ENCODE measurements around the gene TSFM. TPM values are rescaled to one million over a fixed set of nuclear protein-coding genes. Genes with fewer than 3 reads are reported as not detected.

TSFM gene
- total and polyA plus RNA-seq, 3 donors from 2014 or later: 26.9 to 51.2 (median 30.0) TPM

GRCh38 chr12:57783466-57783801 is 847 bp downstream of the TSFM start:
- no peaks in the 10 kb centered on the region for H3K9me3 ChIP-seq
- H3K27me3 ChIP-seq: no peaks in the 10 kb centered on the region
- peak overlapping the region; percentile 87 to 97 for H3K4me3 ChIP-seq
- no peaks in the 10 kb centered on the region for H3K36me3 ChIP-seq (ENCODE audit: low read depth, missing control alignments)
- no peak for TF ChIP-seq POLR2A (IDR thresholded peaks at IDR 0.05)
- no peak for TF ChIP-seq CTCF (IDR thresholded peaks at IDR 0.05)
- H3K4me1 ChIP-seq: peaks cover 10% of the 10 kb centered on the region
- intact Hi-C loops (cut with DNase I; ENCODE audit: low total_unique reads): no loop called here
- peak overlapping the region in 1 of 2 donors; percentile 47 for H3K27ac ChIP-seq
- WGBS, 2 donors: 30 to 51% methylated on average over 12 of the region's 12 CpGs
- no peak for DNase-seq

GRCh38 chr12:57783861-57784260 is 1.3 kb downstream of the TSFM start:
- intact Hi-C loops (cut with DNase I; ENCODE audit: low total_unique reads): no loop called here
- DNase-seq: no peak
- no peak for TF ChIP-seq POLR2A (IDR thresholded peaks at IDR 0.05)
- no peak for TF ChIP-seq CTCF (IDR thresholded peaks at IDR 0.05)
- 64 to 79% methylated on average over 11 of the region's 11 CpGs for WGBS, 2 donors
- H3K27ac ChIP-seq: no peak overlapping the region
- peaks cover 10% of the 10 kb centered on the region for H3K4me1 ChIP-seq
- H3K27me3 ChIP-seq: no peaks in the 10 kb centered on the region
- peak overlapping the region in 1 of 2 donors; percentile 87 for H3K4me3 ChIP-seq
- H3K9me3 ChIP-seq: no peaks in the 10 kb centered on the region
- no peaks in the 10 kb centered on the region for H3K36me3 ChIP-seq (ENCODE audit: low read depth, missing control alignments)

GRCh38 chr12:57793920-57794319 is 11.3 kb downstream of the TSFM start:
- WGBS, 2 donors: 76 to 80% methylated on average over 1 of the region's 1 CpG
- DNase-seq: no peak
- Histone ChIP-seq H3K27me3 (no peaks in the 10 kb centered on the region), H3K27ac (no peak overlapping the region), H3K9me3 (no peaks in the 10 kb centered on the region), H3K4me3 (no peak overlapping the region), H3K4me1 (no peaks in the 10 kb centered on the region), H3K36me3 (ENCODE audit: low read depth, missing control alignments) (no peaks in the 10 kb centered on the region)
- intact Hi-C loops (cut with DNase I; ENCODE audit: low total_unique reads): no loop called here
- TF ChIP-seq POLR2A (IDR thresholded peaks at IDR 0.05): no peak
- TF ChIP-seq CTCF (IDR thresholded peaks at IDR 0.05): no peak

- H3K9me3 ChIP-seq: no peaks in the 10 kb centered on the region
- intact Hi-C loops (cut with DNase I; ENCODE audit: low total_unique reads): no loop called here
- DNase-seq: no peak
- H3K27me3 ChIP-seq: no peaks in the 10 kb centered on the region
- 90 to 95% methylated on average over 6 of the region's 6 CpGs for WGBS, 2 donors
- H3K4me3 ChIP-seq: no peak overlapping the region
- no peak overlapping the region for H3K27ac ChIP-seq
- no peaks in the 10 kb centered on the region for H3K4me1 ChIP-seq
- TF ChIP-seq POLR2A (IDR thresholded peaks at IDR 0.05): no peak
- TF ChIP-seq CTCF (IDR thresholded peaks at IDR 0.05): no peak
- H3K36me3 ChIP-seq (ENCODE audit: low read depth, missing control alignments): no peaks in the 10 kb centered on the region
Measured at GRCh38 chr12:57795354-57795753, 12.8 kb downstream of the TSFM start.

GRCh38 chr12:57796996-57797395 is 14.4 kb downstream of the TSFM start:
- no peak for TF ChIP-seq CTCF (IDR thresholded peaks at IDR 0.05)
- TF ChIP-seq POLR2A (IDR thresholded peaks at IDR 0.05): no peak
- intact Hi-C loops (cut with DNase I; ENCODE audit: low total_unique reads): no loop called here
- H3K4me1 ChIP-seq: no peaks in the 10 kb centered on the region

More at GRCh38 chr12:57796996-57797395, 14.4 kb downstream of the TSFM start:
- no peak overlapping the region for H3K27ac ChIP-seq
- 97 to 100% methylated on average over 1 of the region's 1 CpG for WGBS, 2 donors
- no peaks in the 10 kb centered on the region for H3K36me3 ChIP-seq (ENCODE audit: low read depth, missing control alignments)
- DNase-seq: no peak
- H3K9me3 ChIP-seq: no peaks in the 10 kb centered on the region
- H3K4me3 ChIP-seq: no peak overlapping the region
- H3K27me3 ChIP-seq: no peaks in the 10 kb centered on the region
